SK-N-MC (cell line): ENCODE data around the gene ETV6.

Source experiments
- EZH2 ChIP-seq: fragments of 200-600 bp; sonication (generic); IDR thresholded peaks from one replicate; pipeline ENCODE4 v1.6.1; 2017; ENCODE audit warnings: antibody characterized with exemption
- FOXP2 ChIP-seq: optimal IDR thresholded peaks from 2 replicates; pipeline ENCODE3; 2011; ENCODE audit warnings: mild to moderate bottlenecking, moderate library complexity; ENCODE audit not compliant: insufficient read depth; ENCODE audit errors: extremely low read length, control extremely low read depth
- POLR2AphosphoS5 ChIP-seq: IDR thresholded peaks from 2 replicates; pipeline ENCODE4 v1.6.1; 2012; ENCODE audit warnings: mild to moderate bottlenecking, low read depth, low read length, borderline replicate concordance

GRCh38 chr12:11732023-11732422 lies 82.5 kb downstream of the ETV6 start:
- TF ChIP-seq EZH2 (no peak), POLR2AphosphoS5 (no peak), FOXP2 (no peak)
